SU-DHL-6 (cell line): ENCODE data around the gene AXIN1.

Experiments used
- CTCF ChIP-seq: fragments of 200-600 bp; sonication (generic); IDR thresholded peaks from one replicate; pipeline ENCODE4 v1.5.1; 2017; ENCODE audit warnings: antibody characterized with exemption, mild to moderate bottlenecking, low read length, moderate library complexity; ENCODE audit not compliant: insufficient read depth, poor library complexity, severe bottlenecking
- EZH2phosphoT487 ChIP-seq: fragments of 200-600 bp; sonication (generic), shearing (Covaris generic); conservative IDR thresholded peaks from 2 replicates; pipeline ENCODE4 v1.6.1; 2018; ENCODE audit warnings: mild to moderate bottlenecking, antibody characterized with exemption, low read length, moderate library complexity, mixed read lengths

DNA sequence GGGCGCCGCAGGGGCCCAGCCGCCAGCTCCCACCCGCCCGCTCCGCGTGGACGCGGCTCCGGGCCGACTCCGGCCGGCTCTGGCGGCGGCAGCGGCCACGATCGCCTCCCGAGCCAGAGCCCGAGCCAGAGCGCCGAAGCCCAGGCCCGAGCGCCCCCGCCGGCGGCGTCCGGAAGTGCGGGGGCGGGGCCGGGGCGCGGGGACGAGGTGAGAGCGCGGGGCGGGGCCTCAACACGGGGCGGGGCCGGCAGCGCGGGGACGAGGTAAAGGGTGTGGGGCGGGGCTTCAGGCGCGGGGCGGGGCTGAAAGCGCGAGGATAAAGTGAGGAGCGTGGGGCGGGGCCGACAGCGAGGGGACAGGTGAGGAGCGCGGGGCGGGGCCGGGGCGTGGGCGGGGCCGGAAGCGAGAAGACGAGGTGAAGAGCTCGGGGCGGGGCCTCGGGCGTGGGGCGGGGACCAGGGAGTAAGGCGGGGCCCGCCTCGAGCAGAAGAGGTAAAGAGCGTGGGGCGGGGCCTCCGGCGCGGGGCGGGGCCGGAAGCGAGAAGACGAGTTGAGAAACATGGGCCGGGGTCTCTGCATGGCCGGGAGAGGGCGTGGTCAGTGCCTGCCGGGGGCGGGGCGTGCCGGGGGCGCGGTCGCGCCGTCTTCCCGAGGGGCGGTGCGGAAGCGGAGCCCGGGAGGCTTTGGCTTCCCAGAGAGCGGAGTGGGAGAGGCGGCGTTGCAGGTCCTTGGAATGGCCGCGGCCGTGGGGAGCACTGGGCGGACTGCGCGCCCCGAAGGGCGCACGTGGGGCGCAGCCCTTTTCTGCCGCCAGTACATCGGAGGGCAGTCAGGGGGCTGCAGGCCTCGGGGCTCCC, at the start of gene AXIN1:
- TF ChIP-seq CTCF = peak; percentile 23
- TF ChIP-seq EZH2phosphoT487 = no peak
